GM21515 (cell line): ENCODE data around the gene TCFL5.

Source experiments
- ATAC-seq: cut with Tn5 transposase; IDR thresholded peaks from one replicate; pipeline ENCODE4 v1.9.1; 2021; ENCODE audit not compliant: unreplicated experiment

The TCFL5 gene

DNA sequence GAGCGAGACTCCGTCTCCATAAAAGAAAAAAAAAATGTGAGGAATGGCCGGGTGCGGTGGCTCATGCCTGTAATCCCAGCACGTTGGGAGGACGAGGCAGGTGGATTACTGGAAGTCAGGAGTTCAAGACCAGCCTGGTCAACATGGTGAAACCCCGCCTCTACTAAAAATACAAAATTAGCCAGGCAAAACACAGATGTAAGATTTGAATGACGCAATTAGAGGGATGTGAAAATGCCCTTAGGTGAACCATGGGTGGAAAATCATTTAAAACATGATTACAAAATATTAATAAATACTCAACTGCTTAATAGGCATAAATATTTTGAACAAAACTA lies 23.9 kb downstream of the TCFL5 start:
- ATAC-seq = no peak

DNA sequence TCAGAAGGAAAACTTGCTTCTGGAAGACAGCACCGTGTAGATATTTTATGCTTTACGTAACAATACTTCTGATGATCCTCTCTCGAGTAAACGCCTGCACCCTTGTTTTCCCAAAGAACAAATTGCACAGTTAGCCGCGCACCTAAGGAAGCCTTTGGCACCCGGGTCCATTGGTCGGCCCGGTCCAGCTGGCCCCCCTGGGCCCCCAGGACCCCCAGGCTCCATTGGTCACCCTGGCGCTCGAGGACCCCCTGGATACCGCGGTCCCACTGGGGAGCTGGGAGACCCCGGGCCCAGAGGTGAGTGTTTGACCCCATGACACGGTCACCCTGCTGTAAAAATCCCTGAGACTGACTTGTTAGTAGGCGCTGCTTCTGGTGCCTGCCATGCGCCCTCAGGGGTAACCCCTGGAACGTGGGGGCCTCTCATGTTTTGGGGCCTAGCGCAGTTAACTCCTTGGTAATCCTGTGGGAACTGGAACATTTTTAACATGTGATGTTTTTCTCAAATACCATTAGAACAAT lies 24.6 kb downstream of the TCFL5 start:
- ATAC-seq = no peak

DNA sequence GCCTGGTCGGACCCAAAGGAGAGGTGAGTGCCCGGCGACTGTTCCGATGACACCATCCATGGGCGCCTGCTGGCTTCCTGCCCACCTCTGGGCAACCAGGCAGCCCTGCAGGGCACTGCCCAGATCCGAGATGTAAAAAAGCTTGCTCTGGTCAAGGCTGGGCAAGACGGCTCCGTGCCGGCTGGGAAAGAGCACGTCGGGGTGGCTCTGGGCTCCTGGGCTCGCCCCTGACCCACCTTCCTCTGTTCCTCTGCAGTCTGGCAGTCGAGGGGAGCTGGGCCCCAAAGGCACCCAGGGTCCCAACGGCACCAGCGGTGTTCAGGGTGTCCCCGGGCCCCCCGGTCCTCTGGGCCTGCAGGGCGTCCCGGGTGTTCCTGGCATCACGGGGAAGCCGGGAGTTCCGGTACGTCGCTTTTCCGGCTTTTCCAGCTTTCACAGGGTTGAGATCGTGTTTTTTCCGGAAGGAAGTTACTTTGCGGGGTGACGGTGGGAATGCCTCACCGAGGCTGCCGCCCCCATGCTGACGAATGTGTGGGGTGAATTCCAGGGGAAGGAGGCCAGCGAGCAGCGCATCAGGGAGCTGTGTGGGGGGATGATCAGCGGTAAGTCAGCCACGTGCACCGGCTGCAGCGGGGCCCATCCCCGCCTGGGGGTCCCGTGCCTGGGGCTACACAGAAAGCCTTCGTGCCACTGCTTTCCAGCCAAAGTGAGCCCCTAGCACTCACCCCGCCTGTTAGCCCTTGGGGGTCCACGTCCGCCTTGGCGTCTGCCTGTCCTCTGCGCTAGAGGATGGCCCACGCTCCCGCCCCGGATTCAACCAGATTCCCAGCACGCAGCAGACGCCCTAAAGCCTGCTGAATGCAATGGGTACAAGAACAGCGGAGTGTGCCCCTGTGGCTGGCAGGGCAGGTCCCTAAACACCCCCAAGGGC lies 25.4 kb downstream of the TCFL5 start:
- ATAC-seq = no peak

DNA sequence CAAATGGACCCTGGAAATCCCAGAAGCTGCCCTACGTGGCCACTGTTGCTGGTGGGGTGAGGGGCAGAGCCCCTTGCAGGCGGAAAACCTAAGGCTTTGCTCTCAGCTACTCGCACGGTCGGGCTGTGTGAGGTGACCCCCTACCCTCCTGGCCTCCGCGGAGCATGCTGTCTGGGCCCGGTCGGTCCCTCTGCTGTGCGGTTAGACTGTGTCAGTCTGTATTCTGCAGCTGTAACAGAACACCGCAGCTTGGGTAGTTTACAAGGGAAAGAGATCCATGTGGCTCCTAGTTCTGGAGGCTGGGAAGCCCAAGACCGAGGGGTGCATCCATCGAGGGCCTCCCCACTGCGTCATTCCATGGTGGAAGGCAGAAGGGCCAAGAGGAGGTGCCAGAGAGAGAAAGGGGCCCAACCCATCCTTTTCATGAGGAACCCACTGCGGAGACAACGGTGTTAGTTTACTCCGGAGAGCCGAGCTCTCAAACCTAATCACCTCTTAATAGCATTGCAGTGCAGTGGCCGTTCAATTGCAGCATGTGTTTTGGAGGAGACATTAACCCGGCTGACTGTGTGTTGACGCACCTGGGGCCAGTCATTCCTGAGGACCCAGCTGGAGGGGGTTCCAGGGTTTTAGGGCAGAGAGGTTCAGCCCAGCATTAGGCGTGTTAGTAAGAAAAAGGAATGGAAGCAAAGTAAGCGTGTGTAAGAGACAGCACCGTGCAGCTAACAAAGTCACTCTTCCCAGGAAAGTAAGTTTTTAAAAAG lies 26.5 kb downstream of the TCFL5 start:
- no peak for ATAC-seq

DNA sequence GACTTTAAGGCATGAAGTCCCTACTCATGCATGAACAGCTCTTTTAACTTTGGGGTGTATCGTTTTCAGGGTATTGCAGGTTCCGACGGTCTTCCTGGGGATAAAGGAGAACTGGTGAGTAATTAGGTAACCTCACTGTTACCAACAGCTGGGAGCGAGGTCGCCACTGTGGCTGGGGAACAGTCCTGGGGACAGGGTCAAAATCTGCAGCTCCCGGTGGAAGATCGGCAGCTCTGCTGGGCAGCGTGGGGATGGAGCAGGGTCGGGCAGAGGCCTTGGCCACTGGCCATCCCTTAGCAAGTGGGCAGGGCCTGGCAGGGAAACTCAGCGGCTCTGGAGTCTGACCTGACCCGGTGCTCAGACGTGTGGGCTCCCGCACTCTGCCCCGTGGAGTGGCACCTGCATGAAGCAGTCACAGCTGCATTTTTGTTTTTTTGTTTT lies 28.7 kb downstream of the TCFL5 start:
- ATAC-seq = no peak

DNA sequence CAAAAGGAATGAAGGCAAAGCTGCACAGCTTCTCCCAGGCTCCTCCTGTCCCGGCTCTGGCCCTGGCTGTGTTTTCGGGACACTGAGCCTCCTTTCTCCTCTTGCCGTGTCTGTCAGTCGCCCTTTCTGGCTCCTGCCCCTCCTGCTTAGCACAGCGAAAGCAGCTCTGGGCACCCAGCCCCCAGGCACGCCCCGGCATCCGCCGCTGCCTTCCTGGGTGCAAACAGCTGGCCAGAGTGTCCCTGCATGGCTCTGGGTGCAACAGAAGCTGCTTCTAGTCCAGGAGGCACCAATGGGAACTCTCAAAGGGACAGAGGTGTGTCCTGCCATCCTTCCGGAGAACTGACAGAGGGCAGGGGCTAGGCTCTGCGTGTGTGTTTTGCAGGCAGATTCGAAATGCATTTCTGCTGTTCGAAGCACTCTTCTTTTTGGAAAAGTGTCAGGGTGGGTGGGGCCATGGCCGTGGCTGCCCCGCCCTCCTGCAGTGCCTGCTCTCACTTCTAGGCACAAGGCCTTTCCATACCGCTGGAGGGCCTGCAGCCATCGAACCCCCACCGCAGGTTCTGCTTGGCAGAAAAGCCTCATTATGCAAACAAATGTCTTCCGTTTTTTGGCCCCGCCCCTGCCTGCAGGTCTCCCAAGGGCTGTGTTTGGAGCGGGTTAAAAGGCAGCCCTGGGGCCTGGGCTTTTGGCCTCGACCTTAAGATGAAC lies 29.3 kb downstream of the TCFL5 start:
- ATAC-seq = no peak

DNA sequence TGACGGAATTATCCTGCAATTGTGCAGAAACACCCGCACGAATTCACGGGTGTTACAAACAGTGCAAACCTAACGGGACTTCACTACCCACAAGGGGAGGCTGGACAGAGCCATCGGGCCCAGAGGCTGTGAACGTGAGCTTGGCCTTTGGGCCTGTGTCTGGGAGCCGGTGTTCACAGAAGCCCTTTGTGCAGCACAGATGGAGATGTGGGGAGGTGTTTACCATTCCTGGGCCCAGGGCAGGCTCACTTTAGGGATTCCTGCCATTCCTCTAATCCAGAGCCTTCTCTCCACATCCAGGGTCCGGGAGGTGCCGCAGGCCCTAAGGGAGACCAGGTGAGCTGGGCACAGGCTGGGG lies 29.8 kb downstream of the TCFL5 start:
- ATAC-seq = no peak

DNA sequence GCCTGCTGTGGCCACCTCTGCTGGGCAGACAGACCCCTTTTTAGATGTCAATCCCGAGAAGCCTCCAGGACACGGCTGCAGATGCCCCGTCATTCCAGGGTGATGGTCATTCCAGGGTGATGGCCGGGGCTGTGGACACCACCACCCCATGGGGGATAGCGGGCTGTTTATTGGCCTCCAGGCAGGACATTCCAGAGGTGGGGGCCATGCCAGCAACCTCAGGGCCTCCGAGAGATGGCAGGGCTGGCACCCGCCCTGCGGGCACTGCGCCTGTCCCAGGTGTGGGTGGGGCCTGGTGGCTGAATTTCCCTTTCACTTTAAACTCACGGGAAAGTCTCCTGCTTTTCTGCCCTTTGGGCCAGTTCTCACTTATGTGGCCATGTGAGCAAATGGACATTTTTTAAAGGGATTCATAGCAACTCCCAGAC lies 30.2 kb downstream of the TCFL5 start:
- ATAC-seq = no peak

DNA sequence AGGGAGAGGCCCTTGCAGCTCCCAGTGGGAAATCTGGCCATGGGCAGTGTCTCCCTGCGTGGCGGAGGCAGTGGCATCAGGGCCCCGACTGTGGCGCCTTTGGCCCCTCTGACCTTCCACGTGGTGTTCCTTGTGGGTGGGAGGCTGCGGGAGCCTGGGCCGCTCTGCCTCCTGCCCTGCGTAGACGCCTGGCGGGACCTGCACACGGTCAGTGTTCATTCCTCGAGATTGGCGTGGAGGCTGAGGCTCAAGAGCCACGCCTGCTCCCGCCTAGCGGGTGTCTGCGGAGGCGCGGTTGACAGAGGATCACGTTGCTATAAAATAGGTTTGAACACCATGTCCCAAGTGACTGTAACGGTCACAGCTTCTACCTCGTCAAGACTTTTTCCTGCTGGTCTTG lies 30.8 kb downstream of the TCFL5 start:
- ATAC-seq = no peak

DNA sequence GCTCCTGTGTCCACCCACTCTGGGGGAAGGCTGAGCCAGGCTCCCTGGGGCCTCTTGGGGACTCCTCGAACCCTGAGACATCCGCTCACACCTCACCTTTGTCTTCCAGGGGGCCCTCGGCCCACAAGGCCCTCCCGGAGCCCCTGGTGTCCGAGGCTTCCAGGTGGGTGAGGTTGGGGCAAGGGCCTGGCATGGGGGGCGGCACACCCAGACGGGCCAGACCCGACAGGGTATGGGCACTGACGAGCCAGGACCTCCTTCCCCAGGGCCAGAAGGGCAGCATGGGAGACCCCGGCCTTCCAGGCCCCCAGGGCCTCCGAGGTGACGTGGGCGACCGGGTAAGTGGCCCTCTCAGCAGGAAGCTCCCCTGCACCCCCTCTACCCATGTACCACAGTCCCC lies 31.4 kb downstream of the TCFL5 start:
- ATAC-seq = no peak

DNA sequence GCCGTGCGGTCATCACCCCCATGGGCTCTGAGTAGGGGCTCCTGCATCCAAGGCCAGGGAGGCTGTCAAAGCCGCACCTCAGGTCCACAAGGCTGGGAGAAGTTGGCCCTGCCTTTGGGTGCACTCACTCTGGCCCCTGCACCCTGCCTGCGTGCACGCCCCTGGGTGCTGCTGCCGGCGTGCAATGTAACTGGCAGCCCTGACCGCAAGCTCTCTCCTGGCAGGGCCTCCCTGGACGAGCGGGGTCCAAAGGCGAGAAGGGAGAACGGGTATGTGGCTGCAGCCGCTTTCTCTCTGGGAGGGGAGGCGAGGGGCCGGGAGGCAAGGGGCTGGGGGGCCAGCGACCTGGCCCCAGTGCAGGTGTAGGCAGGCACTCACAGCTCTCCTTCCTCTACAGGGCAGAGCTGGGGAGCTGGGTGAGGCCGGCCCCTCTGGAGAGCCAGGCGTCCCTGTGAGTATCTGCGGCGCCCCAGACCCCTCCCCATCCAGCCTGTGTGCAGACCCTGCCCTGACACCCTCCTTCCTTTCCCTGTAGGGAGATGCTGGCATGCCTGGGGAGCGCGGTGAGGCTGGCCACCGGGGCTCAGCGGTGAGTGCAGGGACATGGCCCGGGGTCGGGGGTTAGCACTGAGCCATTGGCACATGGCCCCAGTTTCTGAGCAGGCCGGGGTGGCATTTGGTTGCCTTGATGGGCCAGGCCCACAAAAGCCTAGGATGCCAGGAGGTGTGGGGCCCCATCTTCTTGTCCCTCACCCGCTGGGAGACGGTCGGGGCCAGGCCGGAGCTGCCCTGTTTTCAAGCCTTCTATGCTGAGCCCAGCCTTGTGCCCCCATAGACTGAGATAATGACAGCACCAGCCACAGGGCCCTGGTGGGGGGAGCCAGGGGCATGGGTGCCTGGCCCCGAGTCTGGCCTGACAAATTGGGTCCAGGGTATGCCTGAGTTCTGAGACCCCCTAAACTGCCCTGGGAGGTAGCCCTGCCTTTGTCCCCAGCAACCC lies 32.1 kb downstream of the TCFL5 start:
- no peak for ATAC-seq

DNA sequence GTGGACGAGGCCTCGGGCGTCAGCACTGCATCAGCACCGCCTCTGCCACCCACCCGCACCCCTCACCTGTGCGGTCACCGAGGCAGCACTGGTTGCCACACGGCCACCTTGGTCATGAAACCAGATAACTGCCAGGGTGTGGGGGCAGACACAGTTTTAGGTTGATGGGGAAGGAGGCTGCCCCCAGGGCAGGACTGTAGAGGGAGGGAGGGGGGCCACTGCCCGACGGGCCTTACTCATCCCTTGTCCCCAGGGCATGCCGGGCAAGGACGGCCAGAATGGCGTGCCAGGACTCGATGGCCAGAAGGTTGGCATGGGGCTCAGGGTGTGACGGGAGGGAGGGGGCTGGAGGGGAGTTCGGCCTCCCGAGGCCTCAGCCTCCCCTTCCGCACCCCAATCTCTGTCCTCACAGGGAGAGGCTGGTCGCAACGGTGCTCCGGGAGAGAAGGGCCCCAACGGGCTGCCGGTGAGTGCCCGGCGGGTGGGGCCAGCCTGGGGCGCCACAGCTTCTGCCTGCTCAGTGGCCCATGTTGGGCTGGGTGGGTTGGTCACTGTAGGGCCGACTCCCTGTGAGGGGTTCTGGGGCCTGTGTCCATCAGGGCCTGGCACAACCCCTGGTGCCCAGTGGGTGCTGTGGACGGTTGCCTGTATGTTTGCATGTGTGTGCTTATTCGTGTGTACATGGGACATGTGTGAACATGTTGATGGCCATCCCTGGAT lies 33.0 kb downstream of the TCFL5 start:
- no peak for ATAC-seq

DNA sequence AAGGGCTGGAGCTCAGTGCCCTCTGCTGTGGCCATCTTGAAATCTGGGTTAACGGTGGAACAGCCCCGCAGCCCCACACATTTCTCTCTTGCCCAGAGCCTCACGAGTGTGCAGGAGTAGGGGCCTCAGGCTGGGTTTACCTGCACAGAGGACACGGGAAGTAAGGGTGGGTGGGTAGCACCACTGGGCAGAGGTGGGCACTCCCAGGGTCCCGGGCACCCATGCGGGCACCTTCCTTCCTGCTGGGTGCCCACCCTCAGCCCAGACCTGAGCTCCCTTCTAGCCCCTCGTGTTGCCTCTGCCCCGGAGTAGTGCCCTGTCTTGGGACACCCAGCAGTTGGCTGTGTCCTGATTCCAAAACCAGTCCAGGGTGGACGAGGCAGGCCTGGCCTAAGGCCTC lies 33.6 kb downstream of the TCFL5 start:
- ATAC-seq = no peak

DNA sequence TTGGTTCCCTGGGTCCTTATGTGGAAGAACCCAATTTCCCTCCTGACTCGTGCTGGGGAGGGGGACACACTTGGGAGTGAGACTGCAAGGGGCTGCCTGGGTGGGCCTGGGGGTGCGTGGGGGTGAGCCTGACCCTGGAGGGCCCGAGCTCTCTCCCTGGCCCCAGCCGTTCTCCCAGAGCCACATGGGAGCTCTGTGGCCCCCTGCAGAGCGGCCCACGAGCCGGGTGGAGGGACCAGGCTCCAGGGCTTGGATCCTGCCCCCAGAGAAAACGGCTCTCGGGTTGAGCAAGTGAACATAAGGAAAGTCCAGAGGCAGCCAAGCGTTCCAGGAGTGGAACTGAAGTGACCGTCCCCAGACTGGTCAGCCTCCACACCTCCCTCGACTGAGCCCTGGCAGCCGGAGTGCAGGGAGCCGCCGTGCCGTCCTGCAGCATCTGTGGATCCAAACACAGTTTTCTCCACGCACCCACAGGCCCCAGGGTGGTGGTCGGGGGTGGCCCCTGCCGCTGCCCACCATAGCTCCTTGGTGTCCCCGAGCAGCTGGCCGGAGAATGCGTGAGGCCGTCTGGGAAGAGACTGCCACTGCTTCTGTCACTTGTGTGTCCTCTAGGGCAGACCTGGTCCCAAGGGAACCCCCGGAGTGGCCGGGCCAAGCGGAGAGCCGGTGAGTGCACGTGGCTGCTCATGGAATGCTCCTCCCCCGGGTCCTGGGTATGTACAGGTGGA lies 34.1 kb downstream of the TCFL5 start:
- ATAC-seq = no peak

DNA sequence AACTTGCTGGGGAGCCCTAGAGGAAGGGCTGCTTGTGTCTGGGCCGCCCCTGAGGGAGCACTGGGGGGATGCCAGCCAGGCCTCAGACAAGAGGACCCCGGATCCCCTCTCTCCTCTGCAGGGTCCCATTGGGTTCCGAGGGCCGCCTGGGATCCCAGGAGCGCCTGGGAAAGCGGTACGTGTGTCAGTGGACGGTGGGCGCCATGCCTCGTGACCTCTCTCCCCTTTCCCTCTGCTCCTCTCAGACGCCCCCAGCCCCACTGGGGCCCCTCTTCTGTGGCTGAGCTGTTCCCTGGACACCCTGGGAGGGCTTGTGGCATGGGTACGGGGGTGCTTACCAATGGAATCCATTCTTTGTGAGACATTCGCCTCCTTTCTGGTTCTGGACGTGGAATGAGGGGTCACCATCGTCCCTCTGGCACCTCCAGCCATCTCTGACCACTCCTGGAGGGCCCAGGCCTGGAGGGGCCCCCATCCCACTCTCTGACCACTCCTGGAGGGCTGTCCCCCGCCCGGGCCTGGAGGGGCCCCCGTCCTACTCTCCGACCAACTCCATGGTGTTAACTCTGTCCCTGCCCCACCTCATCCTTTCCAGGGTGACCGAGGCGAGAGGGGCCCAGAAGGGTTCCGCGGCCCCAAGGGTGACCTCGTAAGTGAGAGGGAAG lies 34.8 kb downstream of the TCFL5 start:
- ATAC-seq = no peak

DNA sequence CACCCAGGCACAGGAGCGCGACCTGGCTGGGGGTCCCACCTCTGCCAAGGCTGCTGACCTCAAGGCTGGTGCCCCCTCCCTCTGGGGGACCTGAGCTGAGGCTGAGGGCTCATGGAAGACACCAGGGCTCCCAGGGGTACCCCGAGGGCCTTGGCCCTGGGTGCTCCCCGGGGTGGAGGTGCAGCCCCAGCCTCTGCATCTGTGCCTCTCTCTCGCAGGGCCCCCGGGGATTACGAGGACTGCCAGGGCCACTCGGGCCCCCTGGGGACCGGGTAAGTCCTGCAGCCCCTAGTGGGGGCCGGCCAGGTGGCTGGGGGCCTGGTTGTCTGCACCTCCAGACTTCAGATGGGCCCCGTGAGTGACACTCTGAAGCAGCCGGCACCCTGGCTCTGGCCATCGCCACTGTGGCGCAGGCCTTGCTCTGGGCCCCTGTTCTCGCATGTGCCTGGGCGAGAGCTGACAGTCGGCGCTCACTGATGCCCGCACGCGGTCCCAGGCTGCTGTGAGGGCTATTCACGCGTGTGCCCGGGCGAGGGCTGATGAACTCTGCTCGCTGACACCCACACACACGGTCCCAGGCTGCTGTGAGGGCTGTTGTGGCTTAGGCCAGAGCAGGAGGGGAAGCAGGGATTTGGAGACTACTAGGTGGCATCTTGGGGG lies 35.5 kb downstream of the TCFL5 start:
- no peak for ATAC-seq

DNA sequence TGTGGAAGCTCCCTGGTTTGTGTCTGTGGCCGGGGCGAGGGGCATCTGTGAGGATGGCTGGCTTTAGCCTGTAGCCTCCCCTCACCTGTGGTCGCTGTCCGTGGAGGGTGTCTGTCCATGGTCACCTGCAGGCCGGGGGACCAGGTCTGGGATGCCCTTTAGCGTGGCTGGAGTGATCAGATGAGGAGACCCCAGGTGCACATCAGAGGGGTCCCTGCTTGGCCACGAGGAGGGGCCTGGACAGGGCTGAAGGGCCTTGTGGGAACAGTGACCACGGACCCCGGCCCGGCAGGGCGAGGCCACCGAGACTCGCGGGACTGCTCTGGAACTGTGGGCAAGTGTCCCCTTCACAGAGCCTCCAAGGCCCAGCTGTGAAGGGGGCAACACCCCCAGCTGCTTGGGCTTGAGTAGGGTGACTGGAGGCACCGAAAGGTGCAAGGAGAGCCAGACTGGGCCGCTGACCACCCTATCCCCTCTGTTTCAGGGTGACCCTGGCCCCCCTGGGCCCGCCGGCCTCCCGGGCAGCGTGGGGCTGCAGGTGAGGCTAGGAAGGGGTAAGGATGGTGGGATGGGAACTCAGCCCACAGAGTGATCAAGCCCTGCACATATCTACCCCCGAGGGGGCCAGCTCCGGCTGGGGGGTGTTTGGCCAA lies 36.2 kb downstream of the TCFL5 start:
- no peak for ATAC-seq
